ENCODE results near the gene ABHD1. TPM values are rescaled to one million over a fixed set of nuclear protein-coding genes. Genes with fewer than 3 reads are reported as not detected.

Gene ABHD1
- polyA plus RNA-seq, 1 donor from 2014 or later = not detected

DNA sequence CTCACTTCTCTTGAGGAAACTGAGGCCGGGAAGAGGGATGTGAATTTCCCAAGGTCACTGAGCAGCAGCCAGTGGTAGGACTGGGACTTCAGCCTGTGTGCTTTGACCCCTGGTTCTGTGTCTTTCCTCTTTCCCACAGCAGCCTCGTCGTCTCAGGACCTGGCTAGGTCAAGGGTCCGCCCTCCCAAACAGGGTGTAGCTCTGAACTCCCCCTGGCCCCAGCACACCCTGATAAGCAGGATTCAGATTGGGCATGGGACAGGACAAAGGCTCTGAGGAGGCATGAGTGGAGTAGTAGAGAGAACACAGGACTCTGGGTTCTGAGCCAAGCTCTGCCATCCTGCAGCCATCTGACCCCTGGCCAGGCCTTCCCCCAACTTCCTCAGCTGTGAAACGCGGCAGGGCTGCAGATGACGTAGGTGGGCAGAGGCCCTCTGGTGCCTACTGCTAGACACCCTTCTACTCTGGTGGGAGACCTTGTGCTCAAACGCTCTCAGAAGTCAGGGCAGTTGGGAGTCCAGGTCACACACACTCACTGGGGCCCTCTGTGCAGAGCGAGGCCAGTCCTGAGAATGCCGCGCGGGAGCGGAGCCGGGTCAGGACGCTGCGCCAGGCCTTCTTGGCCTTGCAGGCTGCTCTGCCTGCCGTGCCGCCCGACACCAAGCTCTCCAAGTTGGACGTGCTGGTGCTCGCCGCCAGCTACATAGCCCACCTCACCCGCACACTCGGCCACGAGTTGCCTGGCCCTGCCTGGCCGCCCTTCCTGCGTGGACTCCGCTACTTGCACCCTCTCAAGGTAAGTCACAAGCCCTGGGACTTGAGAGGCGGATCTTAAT is 26.2 kb downstream of the ABHD1 start:
- Histone ChIP-seq H3K9me3 (ENCODE audit: low read length) (no peaks in the 10 kb centered on the region), H3K9ac (ENCODE audit: low read length) (no peak overlapping the region), H3F3A (ENCODE audit: insufficient read depth, low read length, poor library complexity, severe bottlenecking) (no peaks in the 10 kb centered on the region), H2AFZ (ENCODE audit: low read depth, low read length) (no peak overlapping the region), H3K36me3 (ENCODE audit: insufficient read depth, low read length) (no peaks in the 10 kb centered on the region), H3K79me2 (replicated peaks; ENCODE audit: insufficient read depth, low read length) (no peaks in the 10 kb centered on the region), H3K27ac (ENCODE audit: low read length) (no peak overlapping the region), H3K4me3 (ENCODE audit: low read length) (no peak overlapping the region), H3K9me2 (ENCODE audit: insufficient read depth, low read length) (no peaks in the 10 kb centered on the region), H3K27me3 (ENCODE audit: insufficient read depth, low read depth, low read length) (no peaks in the 10 kb centered on the region), H3K4me2 (ENCODE audit: low read length) (no peak overlapping the region), H4K20me1 (ENCODE audit: insufficient read depth) (no peaks in the 10 kb centered on the region)
- TF ChIP-seq MXI1 (conservative IDR thresholded peaks at IDR 0.05; ENCODE audit: poor library complexity, severe bottlenecking) = no peak
- TF ChIP-seq, protein P1, sequence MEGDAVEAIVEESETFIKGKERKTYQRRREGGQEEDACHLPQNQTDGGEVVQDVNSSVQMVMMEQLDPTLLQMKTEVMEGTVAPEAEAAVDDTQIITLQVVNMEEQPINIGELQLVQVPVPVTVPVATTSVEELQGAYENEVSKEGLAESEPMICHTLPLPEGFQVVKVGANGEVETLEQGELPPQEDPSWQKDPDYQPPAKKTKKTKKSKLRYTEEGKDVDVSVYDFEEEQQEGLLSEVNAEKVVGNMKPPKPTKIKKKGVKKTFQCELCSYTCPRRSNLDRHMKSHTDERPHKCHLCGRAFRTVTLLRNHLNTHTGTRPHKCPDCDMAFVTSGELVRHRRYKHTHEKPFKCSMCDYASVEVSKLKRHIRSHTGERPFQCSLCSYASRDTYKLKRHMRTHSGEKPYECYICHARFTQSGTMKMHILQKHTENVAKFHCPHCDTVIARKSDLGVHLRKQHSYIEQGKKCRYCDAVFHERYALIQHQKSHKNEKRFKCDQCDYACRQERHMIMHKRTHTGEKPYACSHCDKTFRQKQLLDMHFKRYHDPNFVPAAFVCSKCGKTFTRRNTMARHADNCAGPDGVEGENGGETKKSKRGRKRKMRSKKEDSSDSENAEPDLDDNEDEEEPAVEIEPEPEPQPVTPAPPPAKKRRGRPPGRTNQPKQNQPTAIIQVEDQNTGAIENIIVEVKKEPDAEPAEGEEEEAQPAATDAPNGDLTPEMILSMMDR (IDR thresholded peaks at IDR 0.05; ENCODE audit: poor library complexity, severe bottlenecking) = no peak
- TF ChIP-seq EZH2 (IDR thresholded peaks at IDR 0.05; ENCODE audit: borderline replicate concordance, insufficient read depth, low read length, poor library complexity, severe bottlenecking) = no peak
- no peak for TF ChIP-seq RAD21 (conservative IDR thresholded peaks at IDR 0.05)
- TF ChIP-seq, protein P2, sequence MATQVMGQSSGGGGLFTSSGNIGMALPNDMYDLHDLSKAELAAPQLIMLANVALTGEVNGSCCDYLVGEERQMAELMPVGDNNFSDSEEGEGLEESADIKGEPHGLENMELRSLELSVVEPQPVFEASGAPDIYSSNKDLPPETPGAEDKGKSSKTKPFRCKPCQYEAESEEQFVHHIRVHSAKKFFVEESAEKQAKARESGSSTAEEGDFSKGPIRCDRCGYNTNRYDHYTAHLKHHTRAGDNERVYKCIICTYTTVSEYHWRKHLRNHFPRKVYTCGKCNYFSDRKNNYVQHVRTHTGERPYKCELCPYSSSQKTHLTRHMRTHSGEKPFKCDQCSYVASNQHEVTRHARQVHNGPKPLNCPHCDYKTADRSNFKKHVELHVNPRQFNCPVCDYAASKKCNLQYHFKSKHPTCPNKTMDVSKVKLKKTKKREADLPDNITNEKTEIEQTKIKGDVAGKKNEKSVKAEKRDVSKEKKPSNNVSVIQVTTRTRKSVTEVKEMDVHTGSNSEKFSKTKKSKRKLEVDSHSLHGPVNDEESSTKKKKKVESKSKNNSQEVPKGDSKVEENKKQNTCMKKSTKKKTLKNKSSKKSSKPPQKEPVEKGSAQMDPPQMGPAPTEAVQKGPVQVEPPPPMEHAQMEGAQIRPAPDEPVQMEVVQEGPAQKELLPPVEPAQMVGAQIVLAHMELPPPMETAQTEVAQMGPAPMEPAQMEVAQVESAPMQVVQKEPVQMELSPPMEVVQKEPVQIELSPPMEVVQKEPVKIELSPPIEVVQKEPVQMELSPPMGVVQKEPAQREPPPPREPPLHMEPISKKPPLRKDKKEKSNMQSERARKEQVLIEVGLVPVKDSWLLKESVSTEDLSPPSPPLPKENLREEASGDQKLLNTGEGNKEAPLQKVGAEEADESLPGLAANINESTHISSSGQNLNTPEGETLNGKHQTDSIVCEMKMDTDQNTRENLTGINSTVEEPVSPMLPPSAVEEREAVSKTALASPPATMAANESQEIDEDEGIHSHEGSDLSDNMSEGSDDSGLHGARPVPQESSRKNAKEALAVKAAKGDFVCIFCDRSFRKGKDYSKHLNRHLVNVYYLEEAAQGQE (IDR thresholded peaks at IDR 0.05; ENCODE audit: borderline replicate concordance) = no peak
- TF ChIP-seq EP300 (conservative IDR thresholded peaks at IDR 0.05; ENCODE audit: poor library complexity, severe bottlenecking) = no peak
- no peak for TF ChIP-seq SMC3 (conservative IDR thresholded peaks at IDR 0.05; ENCODE audit: poor library complexity)
- TF ChIP-seq POLR2AphosphoS5 (IDR thresholded peaks at IDR 0.05) = no peak
- TF ChIP-seq TAF1 (IDR thresholded peaks at IDR 0.05; ENCODE audit: low read depth) = no peak

DNA sequence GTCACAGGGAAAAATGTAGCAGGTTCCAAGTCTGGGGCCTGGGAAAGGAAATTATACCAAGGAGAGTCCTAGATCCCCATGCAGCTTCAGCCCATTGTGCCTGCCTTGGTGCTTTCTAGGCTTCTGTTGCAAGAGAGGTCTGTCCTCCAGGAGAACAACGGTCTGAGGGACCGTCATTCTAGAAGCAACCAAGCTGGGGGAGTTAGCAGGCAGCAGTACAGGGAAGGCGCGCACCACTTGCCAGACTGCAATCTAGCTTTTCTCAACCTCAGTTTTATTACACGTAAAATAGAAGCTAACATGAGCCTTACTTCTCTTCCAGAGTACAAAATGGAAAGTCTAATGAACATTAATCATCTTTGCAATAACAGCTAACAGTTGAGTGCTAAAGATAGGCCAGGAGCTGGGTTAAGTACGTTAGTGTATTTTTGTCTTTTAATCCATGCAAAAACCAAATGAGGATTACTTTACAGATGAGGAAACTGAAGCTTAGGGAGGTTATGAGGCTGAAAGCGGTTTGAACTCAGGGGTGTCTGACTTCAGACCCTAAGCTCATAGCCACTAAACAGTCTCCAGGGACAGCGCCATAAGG is 27.1 kb downstream of the ABHD1 start:
- Histone ChIP-seq H3K27ac (ENCODE audit: low read length) (no peak overlapping the region), H4K20me1 (ENCODE audit: insufficient read depth) (no peaks in the 10 kb centered on the region), H3K27me3 (ENCODE audit: insufficient read depth, low read depth, low read length) (no peaks in the 10 kb centered on the region), H3K79me2 (replicated peaks; ENCODE audit: insufficient read depth, low read length) (no peaks in the 10 kb centered on the region), H3K9ac (ENCODE audit: low read length) (no peak overlapping the region), H3F3A (ENCODE audit: insufficient read depth, low read length, poor library complexity, severe bottlenecking) (no peaks in the 10 kb centered on the region), H3K9me3 (ENCODE audit: low read length) (no peaks in the 10 kb centered on the region), H3K36me3 (ENCODE audit: insufficient read depth, low read length) (no peaks in the 10 kb centered on the region), H3K9me2 (ENCODE audit: insufficient read depth, low read length) (no peaks in the 10 kb centered on the region), H3K4me2 (ENCODE audit: low read length) (no peak overlapping the region), H2AFZ (ENCODE audit: low read depth, low read length) (no peak overlapping the region), H3K4me3 (ENCODE audit: low read length) (no peak overlapping the region)
- TF ChIP-seq, protein P1 (IDR thresholded peaks at IDR 0.05; ENCODE audit: poor library complexity, severe bottlenecking) = no peak
- TF ChIP-seq MXI1 (conservative IDR thresholded peaks at IDR 0.05; ENCODE audit: poor library complexity, severe bottlenecking) (no peak), SMC3 (conservative IDR thresholded peaks at IDR 0.05; ENCODE audit: poor library complexity) (no peak), RAD21 (conservative IDR thresholded peaks at IDR 0.05) (no peak), EP300 (conservative IDR thresholded peaks at IDR 0.05; ENCODE audit: poor library complexity, severe bottlenecking) (no peak), TAF1 (IDR thresholded peaks at IDR 0.05; ENCODE audit: low read depth) (no peak), EZH2 (IDR thresholded peaks at IDR 0.05; ENCODE audit: borderline replicate concordance, insufficient read depth, low read length, poor library complexity, severe bottlenecking) (no peak), POLR2AphosphoS5 (IDR thresholded peaks at IDR 0.05) (no peak)
- TF ChIP-seq, protein P2 (IDR thresholded peaks at IDR 0.05; ENCODE audit: borderline replicate concordance) = no peak

Data from neural cell (in vitro differentiated cells).